Amniotic epithelial cell (primary cell): ENCODE measurements around the gene METTL2B.
"Not testable (repeated sequence)": the region's sequence is repeated elsewhere in the genome, so short reads cannot be mapped to it uniquely, and the experiment has no call there.

ENCODE experiments used
- DNase-seq: peaks from one replicate; pipeline ENCODE4 v3.0.0-alpha.2; 2010; ENCODE audit warnings: low read depth

METTL2B gene

DNA sequence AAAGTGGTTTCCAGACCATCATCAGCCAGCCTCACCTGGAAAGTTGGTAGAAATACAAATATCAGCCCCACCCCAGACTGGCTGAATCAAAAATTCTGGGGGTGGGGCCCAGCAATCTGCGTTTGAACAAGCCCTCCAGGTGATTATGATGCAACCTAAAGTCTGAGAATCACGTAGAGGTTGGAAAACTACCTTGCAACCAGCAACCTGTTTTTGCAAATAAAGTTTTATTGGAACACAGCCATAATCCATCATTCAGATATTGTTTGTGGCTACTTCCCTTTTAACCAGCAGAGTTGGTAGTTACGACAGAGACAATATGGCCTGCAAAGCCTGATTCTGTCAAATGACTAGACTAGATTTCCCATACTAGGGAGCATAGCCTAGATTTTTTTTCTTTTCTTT, 49.5 kb downstream of the METTL2B start:
- not testable (repeated sequence) for DNase-seq

DNA sequence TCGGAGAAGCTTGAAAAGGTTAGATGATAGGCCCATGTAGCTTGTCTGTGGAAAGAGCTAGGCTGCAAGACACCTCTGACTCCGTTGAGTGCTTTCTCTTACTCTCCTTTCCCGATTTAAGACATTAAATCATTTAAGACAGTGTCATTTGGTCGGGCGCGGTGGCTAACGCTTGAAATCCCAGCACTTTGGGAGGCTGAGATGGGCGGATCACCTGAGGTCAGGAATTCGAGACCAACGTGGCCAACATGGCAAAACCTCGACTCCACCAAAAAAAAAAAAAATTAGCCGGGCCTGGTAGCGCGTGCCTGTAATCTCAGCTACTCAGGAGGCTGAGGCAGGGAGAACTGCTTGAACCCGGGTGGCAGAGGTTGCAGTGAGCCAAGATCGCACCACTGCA, 52.6 kb downstream of the METTL2B start:
- not testable (repeated sequence) for DNase-seq

- DNase-seq = not testable (repeated sequence)
Observed at GRCh38 chr7:128530121-128530854, 53.7 kb downstream of the METTL2B start.

GRCh38 chr7:128530855-128531104, 54.2 kb downstream of the METTL2B start:
- no peak for DNase-seq

DNA sequence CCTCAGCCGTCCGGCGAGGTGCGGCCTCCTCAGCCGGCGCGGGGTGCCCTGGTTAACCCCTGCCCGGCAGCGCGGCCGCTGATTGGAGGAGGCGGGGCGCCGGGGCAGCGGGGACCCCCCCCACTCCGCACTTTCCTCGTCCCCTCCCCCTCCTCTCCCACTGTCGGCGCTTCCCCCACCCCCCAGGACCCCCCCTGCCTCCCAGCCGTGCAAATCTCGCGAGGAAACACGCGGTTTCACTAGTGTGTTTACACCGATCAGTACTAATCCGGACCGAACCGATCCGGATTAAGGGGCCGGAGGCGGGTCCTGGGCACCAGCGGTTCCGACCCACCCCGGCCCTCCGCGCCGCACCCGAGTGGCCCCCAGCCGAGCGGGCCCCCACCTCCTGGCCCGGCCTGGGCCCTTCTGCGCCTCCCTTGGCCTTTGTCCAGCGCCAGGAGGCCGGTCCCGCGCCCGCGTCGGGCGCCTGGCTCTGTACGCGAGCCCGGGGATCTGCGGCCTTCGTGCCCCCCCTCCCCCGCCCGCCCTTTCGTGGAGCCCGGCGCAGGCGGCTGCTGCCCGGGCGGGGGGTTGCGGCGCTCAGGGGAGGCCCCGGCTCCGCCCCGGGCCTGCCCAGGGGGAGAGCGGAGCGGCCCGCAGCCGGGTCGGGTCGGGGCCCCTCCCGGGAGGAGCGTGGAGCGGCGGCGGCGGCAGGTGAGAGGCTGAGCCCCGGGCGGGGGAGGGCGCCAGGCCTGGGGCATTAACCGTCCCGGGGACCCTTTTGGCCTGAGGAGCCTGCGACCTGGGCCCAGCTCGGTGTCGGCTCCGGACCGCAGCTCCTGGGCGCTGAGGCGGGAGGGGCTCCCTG, 54.8 kb downstream of the METTL2B start:
- peak; percentile 70 for DNase-seq

DNA sequence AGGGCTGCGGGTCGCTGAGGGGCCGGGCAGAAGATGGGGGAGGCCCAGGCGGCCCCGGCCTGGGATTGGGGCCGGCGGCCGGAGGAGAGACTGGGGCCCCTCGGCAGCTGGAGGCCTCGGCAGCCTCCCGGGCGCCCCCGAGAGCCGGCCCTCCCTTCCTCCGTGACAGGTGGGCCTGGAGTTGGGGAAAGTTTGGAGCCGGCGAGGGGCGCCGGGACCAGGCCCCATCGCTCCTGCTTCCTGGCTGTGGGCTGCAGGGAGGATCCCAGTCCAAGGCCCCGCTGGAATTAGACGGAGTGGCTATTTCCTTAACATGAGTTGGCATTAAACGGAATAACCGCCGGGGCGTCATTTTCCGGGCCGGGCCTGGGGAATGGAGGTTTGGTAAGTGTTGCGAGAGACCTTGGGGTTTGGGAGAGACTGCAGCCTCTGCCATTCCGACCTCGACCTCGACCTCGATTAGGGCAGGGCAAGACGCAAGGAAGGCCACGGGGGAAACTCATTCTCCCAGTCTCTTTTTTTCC, 55.5 kb downstream of the METTL2B start:
- DNase-seq = peak; percentile 24

GRCh38 chr7:128532956-128533355, 56.4 kb downstream of the METTL2B start:
- DNase-seq = peak; percentile 26

DNA sequence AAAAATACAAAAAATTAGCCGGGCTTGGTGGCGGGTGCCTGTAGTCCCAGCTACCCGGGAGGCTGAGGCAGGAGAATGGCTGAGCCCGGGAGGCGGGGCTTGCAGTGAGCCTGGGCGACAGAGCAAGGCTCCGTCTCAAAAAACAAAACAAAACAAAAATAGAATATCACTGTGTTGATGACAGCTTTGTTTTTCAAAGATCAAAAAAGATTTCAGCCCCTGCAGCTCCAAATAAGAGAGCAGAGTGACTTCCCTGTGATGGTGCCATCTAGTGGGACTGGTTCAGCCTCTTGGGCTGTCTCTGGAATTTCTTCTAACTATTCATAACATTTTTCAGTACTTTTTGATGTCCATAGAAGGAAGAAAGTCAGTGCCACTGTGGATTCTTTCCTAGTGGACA, 60.9 kb downstream of the METTL2B start:
- DNase-seq = peak; percentile 29

DNA sequence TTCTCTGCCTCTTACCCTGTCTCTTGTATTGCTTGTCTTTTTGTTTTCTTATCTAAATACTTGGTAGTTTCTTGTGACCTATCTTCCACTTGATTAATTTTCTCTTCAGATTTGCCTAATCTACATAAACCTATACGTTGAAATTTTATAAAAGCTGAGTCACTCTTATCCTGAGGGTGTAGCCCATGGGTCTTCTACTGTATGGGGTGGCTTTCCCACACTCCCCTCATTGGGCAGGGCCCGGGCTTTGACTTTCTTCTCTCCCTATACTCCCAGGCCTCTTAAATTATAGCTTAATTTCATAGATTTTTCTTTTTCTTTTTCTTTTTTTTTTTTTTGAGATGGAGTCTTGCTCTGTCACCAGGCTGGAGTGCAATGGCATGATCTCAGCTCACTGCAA, 66.0 kb downstream of the METTL2B start:
- not testable (repeated sequence) for DNase-seq

- not testable (repeated sequence) for DNase-seq
Observed at GRCh38 chr7:128543300-128543699, 66.8 kb downstream of the METTL2B start.

- not testable (repeated sequence) for DNase-seq
Observed at GRCh38 chr7:128546319-128546851, 69.8 kb downstream of the METTL2B start.

- no peak for DNase-seq
Observed at GRCh38 chr7:128550920-128551319, 74.4 kb downstream of the METTL2B start.

DNA sequence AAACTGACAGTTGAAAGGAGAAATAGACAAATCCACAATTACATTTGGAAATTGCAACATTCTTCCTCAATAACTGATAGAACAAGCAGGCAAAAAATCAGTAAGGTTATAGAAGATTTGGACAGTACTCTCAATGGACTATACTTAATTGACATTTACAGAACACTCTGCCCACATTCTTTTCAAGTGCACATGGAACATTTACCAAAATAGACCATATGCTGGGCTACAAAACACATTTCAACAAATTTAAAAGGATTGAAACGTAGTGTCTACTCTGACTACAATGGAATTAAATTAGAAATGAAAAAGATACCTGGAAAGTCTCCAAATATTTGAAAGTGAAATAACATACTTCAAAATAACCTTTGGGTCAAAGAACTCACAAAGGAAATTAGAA, 77.8 kb downstream of the METTL2B start:
- not testable (repeated sequence) for DNase-seq
